Esophagus (tissue), 2 donors: ENCODE results near the gene PRKN. TPM values are rescaled to one million over a fixed set of nuclear protein-coding genes. Genes with fewer than 3 reads are reported as not detected.

ENCODE experiments used
- H3K27ac ChIP-seq, 2 donors: one replicate each; pipeline ENCODE4 v1.5.1; 2013; ENCODE audit warnings: low read depth in 2 of 2, mild to moderate bottlenecking in 2 of 2, inconsistent platforms in 1 of 2, low read length in 1 of 2, moderate library complexity in 1 of 2
- H3K27me3 ChIP-seq, 2 donors: one replicate each; pipeline ENCODE4 v1.6.1; 2013; ENCODE audit warnings: low read length in 2 of 2, control low read depth in 1 of 2, mild to moderate bottlenecking in 1 of 2; ENCODE audit not compliant: insufficient read depth in 2 of 2, control insufficient read depth in 1 of 2
- H3K36me3 ChIP-seq, 2 donors: one replicate each; pipeline ENCODE4 v1.6.1; 2013; ENCODE audit warnings: low read length in 1 of 2; ENCODE audit not compliant: control insufficient read depth in 2 of 2, insufficient read depth in 2 of 2
- H3K4me1 ChIP-seq, 2 donors: one replicate each; pipeline ENCODE4 v1.6.1; 2013; ENCODE audit warnings: low read length in 1 of 2; ENCODE audit not compliant: control insufficient read depth in 2 of 2, insufficient read depth in 2 of 2
- H3K4me3 ChIP-seq, 2 donors: one replicate each; pipeline ENCODE4 v1.5.1; 2013; ENCODE audit warnings: low read length in 2 of 2, mild to moderate bottlenecking in 2 of 2, low read depth in 1 of 2, moderate library complexity in 1 of 2
- H3K9me3 ChIP-seq, 2 donors: one replicate each; pipeline ENCODE4 v1.6.1; 2013; ENCODE audit warnings: mild to moderate bottlenecking in 2 of 2, low read depth in 1 of 2, low read length in 1 of 2, moderate library complexity in 1 of 2; ENCODE audit not compliant: control insufficient read depth in 2 of 2, insufficient read depth in 1 of 2
- WGBS, 2 donors: extraction: QIAGEN DNeasy Blood & Tissue Kit; methylation state at CpG; one replicate each; pipeline ENCODE4 v1.1.7; 2013; 5-methylcytosine and 5-hydroxymethylcytosine counted together
- polyA plus RNA-seq, 2 donors: library from polyadenylated mRNA; stranded (reverse); fragments of 200-250 nt; gene quantifications; one replicate each; pipeline ENCODE4 v1.2.3, GENCODE V29; 2013
- donor health status: healthy with polysubstance abuse.
- donor health status: Bipolar disorder and iron deficiency.

PRKN gene
- polyA plus RNA-seq, 2 donors = 0.28 to 0.45 TPM

DNA sequence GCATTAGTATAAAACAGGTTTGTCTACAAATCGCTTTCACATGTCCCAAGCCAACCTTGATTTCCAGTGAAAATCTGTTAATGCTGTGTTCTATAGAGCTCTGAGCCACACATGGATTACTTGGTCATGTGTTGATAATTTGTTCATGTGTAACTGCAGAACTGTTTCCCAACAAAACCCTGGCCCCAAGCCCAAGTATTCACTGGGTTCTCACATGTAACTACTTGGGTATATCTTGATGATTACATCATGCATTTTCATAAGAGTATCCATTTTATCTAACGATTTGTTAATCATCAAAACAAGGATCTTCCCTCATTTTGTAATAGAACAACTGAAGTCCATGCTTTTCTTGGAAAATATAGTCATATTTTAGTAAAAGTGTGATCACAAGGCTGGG, 657.6 kb downstream of the PRKN start:
- Histone ChIP-seq H3K4me1 (no peaks in the 10 kb centered on the region), H3K9me3 (peaks cover 3 to 9% of the 10 kb centered on the region in 2 donors), H3K4me3 (no peak overlapping the region), H3K27me3 (no peaks in the 10 kb centered on the region), H3K36me3 (no peaks in the 10 kb centered on the region), H3K27ac (no peak overlapping the region)
- WGBS, 2 donors = 85 to 89% methylated on average over 2 of the region's 2 CpGs

DNA sequence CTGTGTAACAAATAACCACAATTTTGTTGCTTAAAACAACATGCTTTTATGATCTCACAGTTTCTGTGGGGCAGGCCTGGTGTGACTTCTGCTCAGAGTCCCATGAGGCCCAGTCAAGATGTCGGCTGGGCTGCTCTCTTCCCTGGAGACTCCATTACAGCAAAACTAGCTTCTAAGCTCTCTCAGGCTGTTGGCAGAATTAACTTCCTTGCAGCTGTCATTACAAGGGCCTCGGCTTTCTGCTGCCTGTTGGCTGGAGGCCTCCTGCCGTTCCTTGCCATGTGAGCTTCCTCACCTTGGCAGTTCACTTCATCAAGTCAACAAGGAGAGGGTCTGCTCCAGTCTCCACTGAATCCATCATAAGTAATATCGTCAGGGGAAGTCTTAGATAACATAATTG, 659.2 kb downstream of the PRKN start:
- WGBS, 2 donors = 71 to 78% methylated on average over 4 of the region's 4 CpGs
- Histone ChIP-seq H3K9me3 (peaks cover 3 to 7% of the 10 kb centered on the region in 2 donors), H3K4me1 (no peaks in the 10 kb centered on the region), H3K27me3 (no peaks in the 10 kb centered on the region), H3K27ac (no peak overlapping the region), H3K36me3 (no peaks in the 10 kb centered on the region), H3K4me3 (no peak overlapping the region)

DNA sequence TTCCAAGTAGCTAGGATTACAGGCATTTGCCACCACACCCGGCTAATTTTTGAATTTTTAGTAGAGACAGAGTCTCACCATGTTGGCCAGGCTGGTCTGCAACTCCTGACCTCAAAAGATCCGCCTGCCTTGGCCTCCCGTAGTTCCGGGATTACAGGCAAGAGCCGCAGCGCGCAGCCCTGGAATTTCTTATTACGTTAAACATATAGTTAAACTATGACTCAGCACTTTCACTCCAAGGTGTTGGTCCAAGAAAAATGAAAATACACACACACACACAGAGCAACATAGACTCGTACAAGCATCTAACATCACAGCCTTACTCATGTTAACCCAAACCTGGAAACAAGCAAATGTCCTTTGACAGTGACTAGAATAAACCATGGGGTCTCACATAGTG, 663.9 kb downstream of the PRKN start:
- Histone ChIP-seq H3K27ac (no peak overlapping the region), H3K4me3 (no peak overlapping the region), H3K4me1 (no peaks in the 10 kb centered on the region), H3K9me3 (peaks cover 0 to 2% of the 10 kb centered on the region in 2 donors), H3K27me3 (no peaks in the 10 kb centered on the region), H3K36me3 (no peaks in the 10 kb centered on the region)
- WGBS, 2 donors = 89 to 93% methylated on average over 9 of the region's 9 CpGs

DNA sequence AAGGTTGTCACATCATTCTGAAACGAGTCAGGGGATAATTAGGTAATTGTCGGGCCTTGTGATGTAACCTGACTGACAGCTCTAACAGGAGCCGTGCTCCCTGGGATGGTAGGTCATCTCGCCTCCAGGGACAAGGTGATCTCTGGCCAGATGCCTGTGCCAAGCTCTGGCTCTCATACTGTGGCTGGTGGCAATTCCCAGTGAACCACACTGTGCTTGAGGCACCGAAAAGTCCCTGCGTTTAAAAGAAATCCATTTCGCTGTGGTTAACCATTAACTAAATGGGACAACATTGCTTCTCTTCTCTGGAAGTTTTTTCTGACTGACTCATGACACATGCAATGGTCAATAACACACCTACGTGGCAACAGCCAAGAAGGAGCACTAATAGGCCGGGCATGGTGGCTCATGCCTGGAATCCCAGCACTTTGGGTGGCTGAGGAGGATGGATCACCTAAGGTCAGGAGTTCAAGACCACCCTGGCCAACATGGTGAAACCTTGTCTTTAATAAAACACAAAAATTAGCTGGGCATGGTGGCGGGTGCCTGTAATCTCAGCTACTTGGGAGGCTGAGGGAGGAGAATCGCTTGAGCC, 669.2 kb downstream of the PRKN start:
- no peak overlapping the region for H3K27ac ChIP-seq
- no peak overlapping the region for H3K4me3 ChIP-seq
- H3K9me3 ChIP-seq = peaks cover 0 to 4% of the 10 kb centered on the region in 2 donors
- peaks cover 0 to 2% of the 10 kb centered on the region in 2 donors for H3K4me1 ChIP-seq
- 67 to 72% methylated on average over 11 of the region's 11 CpGs for WGBS, 2 donors
- no peaks in the 10 kb centered on the region for H3K27me3 ChIP-seq
- no peaks in the 10 kb centered on the region for H3K36me3 ChIP-seq

DNA sequence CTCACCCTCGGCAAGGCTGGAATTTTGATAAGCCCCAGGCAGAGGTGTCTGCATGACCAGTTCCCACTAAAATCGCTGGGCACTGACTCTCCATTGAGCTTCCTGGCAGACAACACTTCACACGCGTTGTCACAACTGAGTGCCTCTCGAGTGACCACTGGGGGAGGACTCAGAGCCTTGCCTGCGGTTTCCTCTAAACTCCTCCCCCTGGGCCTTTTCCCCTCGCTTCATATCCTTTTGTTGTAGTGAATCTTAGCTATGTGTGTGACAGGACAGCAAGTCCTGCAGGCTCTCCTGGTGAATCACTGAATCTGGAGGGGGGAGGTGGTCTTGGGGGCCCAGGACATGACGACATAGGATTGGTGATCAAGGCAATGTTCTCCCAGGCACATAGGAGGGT, 670.8 kb downstream of the PRKN start:
- H3K4me3 ChIP-seq = no peak overlapping the region
- H3K9me3 ChIP-seq = peaks cover 0 to 4% of the 10 kb centered on the region in 2 donors
- 50 to 51% methylated on average over 8 of the region's 8 CpGs for WGBS, 2 donors
- peaks cover 0 to 2% of the 10 kb centered on the region in 2 donors for H3K4me1 ChIP-seq
- no peak overlapping the region for H3K27ac ChIP-seq
- no peaks in the 10 kb centered on the region for H3K36me3 ChIP-seq
- no peaks in the 10 kb centered on the region for H3K27me3 ChIP-seq

DNA sequence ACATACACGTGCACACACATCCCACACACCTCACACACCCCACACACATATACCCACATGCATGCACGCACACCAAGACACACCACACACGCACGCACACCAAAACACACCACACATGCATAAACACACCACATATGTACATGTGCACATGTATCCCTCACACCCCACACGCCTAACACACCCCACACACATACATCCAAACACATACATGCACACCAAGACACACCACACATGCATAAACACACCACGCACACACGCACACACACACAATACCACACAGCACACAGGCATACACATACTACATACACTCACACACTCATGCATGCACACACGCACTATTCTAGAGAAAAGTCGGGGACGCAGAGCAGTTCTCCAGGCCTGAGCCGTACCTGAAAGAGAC, 671.5 kb downstream of the PRKN start:
- Histone ChIP-seq H3K9me3 (peaks cover 0 to 4% of the 10 kb centered on the region in 2 donors), H3K4me1 (peaks cover 0 to 2% of the 10 kb centered on the region in 2 donors), H3K27me3 (no peaks in the 10 kb centered on the region), H3K27ac (no peak overlapping the region), H3K4me3 (no peak overlapping the region), H3K36me3 (no peaks in the 10 kb centered on the region)
- WGBS, 2 donors = 95 to 97% methylated on average over 11 of the region's 11 CpGs

DNA sequence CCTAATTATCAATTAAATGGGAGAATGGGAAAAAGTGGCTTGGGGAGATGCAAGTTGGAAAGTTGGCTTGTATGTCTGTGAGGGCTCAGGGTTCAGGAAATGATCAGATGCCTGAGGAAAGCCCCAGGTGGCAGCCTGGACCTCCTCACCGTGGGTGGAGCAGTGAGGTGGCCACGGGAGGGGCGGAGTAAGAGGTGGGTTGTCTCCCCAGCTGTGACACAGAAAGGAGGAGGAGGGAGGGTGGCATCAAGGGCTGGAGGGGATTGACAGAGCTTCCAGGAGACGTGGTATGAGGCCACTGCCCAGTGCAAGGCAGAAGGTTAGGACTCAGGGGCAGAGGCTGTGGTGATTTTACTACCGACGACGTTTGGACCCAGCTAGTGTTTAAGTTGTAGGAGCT, 672.2 kb downstream of the PRKN start:
- Histone ChIP-seq H3K27me3 (no peaks in the 10 kb centered on the region), H3K27ac (no peak overlapping the region)
- WGBS, 2 donors = 77 to 80% methylated on average over 7 of the region's 7 CpGs

DNA sequence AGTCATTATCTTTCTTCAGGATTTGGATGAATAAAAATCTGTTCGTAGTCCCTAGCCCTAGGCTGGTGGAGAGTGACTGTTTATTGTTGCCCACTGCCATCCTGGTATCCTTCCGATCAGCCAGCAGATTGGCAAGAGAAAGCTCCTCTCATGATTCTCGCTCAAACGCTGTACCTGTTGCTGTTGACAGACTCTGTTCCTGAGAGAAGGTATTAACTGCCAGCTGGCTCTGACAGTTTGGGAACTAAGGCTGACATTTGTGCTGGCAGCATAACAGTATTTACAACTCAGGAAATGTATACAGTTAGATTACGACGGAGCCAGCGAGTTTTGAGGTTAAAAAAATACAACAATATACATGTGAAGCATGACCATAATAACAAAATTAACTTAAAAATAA, 674.5 kb downstream of the PRKN start:
- Histone ChIP-seq H3K36me3 (no peaks in the 10 kb centered on the region), H3K4me3 (no peak overlapping the region), H3K9me3 (peaks cover 0 to 4% of the 10 kb centered on the region in 2 donors), H3K27ac (no peak overlapping the region), H3K4me1 (peaks cover 0 to 2% of the 10 kb centered on the region in 2 donors), H3K27me3 (no peaks in the 10 kb centered on the region)
- WGBS, 2 donors = 69 to 76% methylated on average over 7 of the region's 7 CpGs

More for the DNA sequence above, 672.2 kb downstream of the PRKN start:
- Histone ChIP-seq H3K4me3 (no peak overlapping the region), H3K36me3 (no peaks in the 10 kb centered on the region), H3K9me3 (peaks cover 0 to 4% of the 10 kb centered on the region in 2 donors), H3K4me1 (peaks cover 0 to 2% of the 10 kb centered on the region in 2 donors)

DNA sequence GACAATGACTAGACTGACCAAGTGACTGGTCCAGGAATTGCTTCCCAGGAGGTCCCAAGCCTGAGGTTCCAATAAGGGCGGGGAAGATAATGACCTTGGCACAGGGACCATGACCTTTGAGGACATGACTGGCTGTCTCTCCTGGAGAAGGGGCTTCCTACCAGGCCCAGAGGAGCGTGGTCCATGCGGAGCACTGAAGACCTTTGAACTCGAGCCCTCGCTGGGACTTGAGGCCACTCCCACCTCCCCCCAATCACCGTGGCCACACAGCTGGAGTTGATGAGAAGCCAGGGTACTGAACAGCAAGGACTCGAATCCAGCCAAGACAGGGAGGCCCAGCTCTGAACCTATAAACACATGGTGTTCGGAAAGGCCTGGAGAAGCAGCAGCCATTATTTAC, 677.0 kb downstream of the PRKN start:
- Histone ChIP-seq H3K36me3 (no peaks in the 10 kb centered on the region), H3K27me3 (no peaks in the 10 kb centered on the region), H3K4me1 (peaks cover 0 to 2% of the 10 kb centered on the region in 2 donors), H3K4me3 (no peak overlapping the region), H3K27ac (no peak overlapping the region), H3K9me3 (no peaks in the 10 kb centered on the region)
- WGBS, 2 donors = 92 to 94% methylated on average over 8 of the region's 8 CpGs

DNA sequence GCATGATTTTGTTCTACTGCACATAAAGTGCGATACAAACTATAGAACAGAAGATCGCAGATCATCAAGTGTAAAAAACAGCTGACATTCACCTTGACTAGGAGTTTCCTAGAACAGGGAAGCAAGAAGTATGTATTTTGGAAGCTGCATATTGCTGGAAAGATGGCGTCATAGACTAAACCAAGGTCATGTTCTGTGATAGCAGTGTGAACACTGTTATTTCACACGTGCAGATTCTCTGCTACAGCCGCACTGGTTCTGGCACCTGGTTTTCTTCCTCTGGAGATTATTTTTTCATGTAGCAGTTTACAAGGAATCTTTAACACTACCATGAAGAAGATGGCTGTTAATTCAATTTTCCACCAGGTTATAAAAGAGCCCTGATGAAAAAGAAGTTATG, 681.2 kb downstream of the PRKN start:
- no peak overlapping the region for H3K4me3 ChIP-seq
- WGBS, 2 donors = 87 to 94% methylated on average over 5 of the region's 5 CpGs
- H3K27ac ChIP-seq = no peak overlapping the region
- H3K27me3 ChIP-seq = no peaks in the 10 kb centered on the region
- no peaks in the 10 kb centered on the region for H3K4me1 ChIP-seq
- H3K36me3 ChIP-seq = no peaks in the 10 kb centered on the region
- H3K9me3 ChIP-seq = no peaks in the 10 kb centered on the region
